SU-DHL-6 (cell line): ENCODE data around the gene HS6ST3.

Experiments used
- EZH2phosphoT487 ChIP-seq: fragments of 200-600 bp; sonication (generic), shearing (Covaris generic); conservative IDR thresholded peaks from 2 replicates; pipeline ENCODE4 v1.6.1; 2018; ENCODE audit warnings: mild to moderate bottlenecking, antibody characterized with exemption, low read length, moderate library complexity, mixed read lengths
- TF ChIP-seq, protein P1 (sequence below): fragments of 200-600 bp; sonication (generic); IDR thresholded peaks from one replicate; pipeline ENCODE4 v1.5.1; 2017; ENCODE audit warnings: antibody characterized with exemption, mild to moderate bottlenecking, low read length, moderate library complexity; ENCODE audit not compliant: insufficient read depth, poor library complexity, severe bottlenecking

GRCh38 chr13:96297360-96297759 is 207.5 kb downstream of the HS6ST3 start:
- TF ChIP-seq, protein P1, sequence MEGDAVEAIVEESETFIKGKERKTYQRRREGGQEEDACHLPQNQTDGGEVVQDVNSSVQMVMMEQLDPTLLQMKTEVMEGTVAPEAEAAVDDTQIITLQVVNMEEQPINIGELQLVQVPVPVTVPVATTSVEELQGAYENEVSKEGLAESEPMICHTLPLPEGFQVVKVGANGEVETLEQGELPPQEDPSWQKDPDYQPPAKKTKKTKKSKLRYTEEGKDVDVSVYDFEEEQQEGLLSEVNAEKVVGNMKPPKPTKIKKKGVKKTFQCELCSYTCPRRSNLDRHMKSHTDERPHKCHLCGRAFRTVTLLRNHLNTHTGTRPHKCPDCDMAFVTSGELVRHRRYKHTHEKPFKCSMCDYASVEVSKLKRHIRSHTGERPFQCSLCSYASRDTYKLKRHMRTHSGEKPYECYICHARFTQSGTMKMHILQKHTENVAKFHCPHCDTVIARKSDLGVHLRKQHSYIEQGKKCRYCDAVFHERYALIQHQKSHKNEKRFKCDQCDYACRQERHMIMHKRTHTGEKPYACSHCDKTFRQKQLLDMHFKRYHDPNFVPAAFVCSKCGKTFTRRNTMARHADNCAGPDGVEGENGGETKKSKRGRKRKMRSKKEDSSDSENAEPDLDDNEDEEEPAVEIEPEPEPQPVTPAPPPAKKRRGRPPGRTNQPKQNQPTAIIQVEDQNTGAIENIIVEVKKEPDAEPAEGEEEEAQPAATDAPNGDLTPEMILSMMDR, result no peak
- no peak for TF ChIP-seq EZH2phosphoT487
